Thymus (tissue), 11 donors: ENCODE data around the gene RERE. TPM values are rescaled to one million over a fixed set of nuclear protein-coding genes. Genes with fewer than 3 reads are reported as not detected.

Source experiments
- DNase-seq, 9 donors: peaks; one replicate each; pipeline ENCODE4 v3.0.0-alpha.2; 2013; ENCODE audit warnings: low spot score in 9 of 9, low read depth in 6 of 9, missing footprints in 1 of 9
- H3K27ac ChIP-seq, 2 donors: one replicate each; pipeline ENCODE4 v1.5.1; 2013; ENCODE audit warnings: control low read depth in 1 of 2, low read depth in 1 of 2, low read length in 1 of 2, mild to moderate bottlenecking in 1 of 2, moderate library complexity in 1 of 2
- H3K27me3 ChIP-seq, 2 donors: one replicate each; pipeline ENCODE4 v1.5.1; 2013; ENCODE audit warnings: low read length in 1 of 2; ENCODE audit not compliant: control insufficient read depth in 2 of 2, insufficient read depth in 1 of 2
- H3K36me3 ChIP-seq, 2 donors: one replicate each; pipeline ENCODE4 v1.5.1; 2013; ENCODE audit warnings: low read length in 1 of 2, mild to moderate bottlenecking in 1 of 2, moderate library complexity in 1 of 2; ENCODE audit not compliant: control insufficient read depth in 2 of 2, insufficient read depth in 2 of 2
- H3K4me1 ChIP-seq, 2 donors: one replicate each; pipeline ENCODE4 v1.5.1; 2013; ENCODE audit warnings: low read length in 2 of 2; ENCODE audit not compliant: control insufficient read depth in 2 of 2, insufficient read depth in 2 of 2
- H3K4me3 ChIP-seq, 2 donors: one replicate each; pipeline ENCODE4 v1.5.1; 2013; ENCODE audit warnings: low read length in 2 of 2, control low read depth in 1 of 2, mild to moderate bottlenecking in 1 of 2
- H3K9me3 ChIP-seq, 2 donors: one replicate each; pipeline ENCODE4 v1.5.1; 2013; ENCODE audit warnings: low read length in 1 of 2, mild to moderate bottlenecking in 1 of 2; ENCODE audit not compliant: control insufficient read depth in 2 of 2, insufficient read depth in 1 of 2
- WGBS: extraction: QIAGEN DNeasy Blood & Tissue Kit; methylation state at CpG from one replicate; pipeline ENCODE4 v1.1.7; 2013; 5-methylcytosine and 5-hydroxymethylcytosine counted together
- polyA plus RNA-seq: library from polyadenylated mRNA; stranded (reverse); fragments of 200-250 nt; gene quantifications from one replicate; pipeline ENCODE4 v1.2.3, GENCODE V29; 2013
- total RNA-seq: library from RNA; stranded (reverse); fragments of 120-200 nt; gene quantifications from one replicate; pipeline ENCODE4 v1.2.4, GENCODE V29; 2013
- donor health status: healthy.

RERE gene
- total and polyA plus RNA-seq, 2 donors = 22.9 to 37.7 TPM

DNA sequence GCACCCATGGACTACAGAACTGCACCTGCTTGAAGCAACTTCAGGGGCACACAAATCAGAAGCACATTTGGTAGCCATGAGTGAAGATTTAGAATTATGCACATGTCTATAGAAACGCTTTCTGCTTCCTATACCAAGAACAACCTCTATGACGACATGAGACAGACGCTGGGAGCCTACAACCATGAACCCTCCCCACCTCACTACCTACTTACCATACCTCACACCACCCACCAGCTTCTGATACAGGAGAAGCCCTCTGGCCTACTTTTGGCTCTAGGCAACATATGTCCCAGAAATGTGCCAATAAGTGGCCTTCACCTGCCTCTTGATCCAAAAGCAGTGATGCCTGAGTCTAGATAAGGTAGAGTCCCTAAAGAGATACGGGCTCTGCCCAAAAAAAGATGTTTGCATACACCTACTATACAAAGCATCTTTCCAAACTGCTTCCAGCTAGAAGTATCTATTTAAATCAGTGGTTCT, 441.0 kb downstream of the RERE start:
- no peaks in the 10 kb centered on the region for H3K9me3 ChIP-seq
- H3K36me3 ChIP-seq = peaks cover 7 to 19% of the 10 kb centered on the region in 2 donors
- H3K4me3 ChIP-seq = no peak overlapping the region
- H3K27ac ChIP-seq = no peak overlapping the region
- H3K4me1 ChIP-seq = peaks cover 0 to 43% of the 10 kb centered on the region in 2 donors
- 74% methylated on average over 4 of the region's 4 CpGs for WGBS
- no peak for DNase-seq
- H3K27me3 ChIP-seq = no peaks in the 10 kb centered on the region

DNA sequence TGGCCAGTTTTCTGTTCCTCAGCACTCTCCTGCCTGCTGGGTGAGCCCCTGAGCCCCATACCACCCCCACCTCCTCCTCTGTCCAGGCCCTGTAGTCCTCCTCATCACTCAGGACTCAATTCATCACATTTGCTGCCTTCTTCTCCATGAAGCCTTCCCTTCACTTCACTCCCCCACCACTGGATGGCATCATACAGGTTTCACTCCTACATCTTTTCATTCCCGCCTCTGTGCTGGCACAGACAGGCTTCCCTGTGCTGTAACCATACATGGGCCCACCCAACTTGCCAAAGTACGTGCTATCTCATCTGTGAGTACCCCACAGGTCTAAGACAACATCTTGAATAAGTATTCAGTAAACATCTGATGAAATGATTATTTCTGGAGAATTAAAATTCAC, 442.6 kb downstream of the RERE start:
- DNase-seq = peak in 1 of 9 donors; percentile 31
- 97% methylated on average over 2 of the region's 2 CpGs for WGBS
- Histone ChIP-seq H3K9me3 (no peaks in the 10 kb centered on the region), H3K27ac (no peak overlapping the region), H3K27me3 (no peaks in the 10 kb centered on the region), H3K36me3 (peaks cover 11% of the 10 kb centered on the region in 2 donors), H3K4me3 (no peak overlapping the region), H3K4me1 (peaks cover 0 to 34% of the 10 kb centered on the region in 2 donors)

DNA sequence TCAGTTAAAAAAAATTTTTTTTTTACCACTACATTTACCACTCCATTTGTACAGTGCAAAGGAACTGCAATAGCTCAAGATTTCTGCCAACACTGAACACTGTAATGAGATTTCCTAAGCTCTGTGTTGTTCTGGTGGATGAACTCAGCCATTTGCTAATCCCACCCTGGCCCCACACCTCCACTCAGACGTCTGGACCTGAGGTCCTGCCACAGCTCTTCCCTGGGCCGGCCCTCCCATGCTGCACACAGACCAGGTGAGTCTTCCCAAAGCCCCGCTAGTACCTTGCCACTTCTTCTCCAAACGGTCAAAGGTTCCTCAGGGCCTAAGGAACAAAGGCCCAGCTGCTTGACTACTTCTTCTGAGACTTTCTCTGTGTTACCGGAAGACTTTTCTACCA, 443.1 kb downstream of the RERE start:
- H3K27ac ChIP-seq = no peak overlapping the region
- DNase-seq = no peak
- WGBS = 92% methylated on average over 5 of the region's 5 CpGs

DNA sequence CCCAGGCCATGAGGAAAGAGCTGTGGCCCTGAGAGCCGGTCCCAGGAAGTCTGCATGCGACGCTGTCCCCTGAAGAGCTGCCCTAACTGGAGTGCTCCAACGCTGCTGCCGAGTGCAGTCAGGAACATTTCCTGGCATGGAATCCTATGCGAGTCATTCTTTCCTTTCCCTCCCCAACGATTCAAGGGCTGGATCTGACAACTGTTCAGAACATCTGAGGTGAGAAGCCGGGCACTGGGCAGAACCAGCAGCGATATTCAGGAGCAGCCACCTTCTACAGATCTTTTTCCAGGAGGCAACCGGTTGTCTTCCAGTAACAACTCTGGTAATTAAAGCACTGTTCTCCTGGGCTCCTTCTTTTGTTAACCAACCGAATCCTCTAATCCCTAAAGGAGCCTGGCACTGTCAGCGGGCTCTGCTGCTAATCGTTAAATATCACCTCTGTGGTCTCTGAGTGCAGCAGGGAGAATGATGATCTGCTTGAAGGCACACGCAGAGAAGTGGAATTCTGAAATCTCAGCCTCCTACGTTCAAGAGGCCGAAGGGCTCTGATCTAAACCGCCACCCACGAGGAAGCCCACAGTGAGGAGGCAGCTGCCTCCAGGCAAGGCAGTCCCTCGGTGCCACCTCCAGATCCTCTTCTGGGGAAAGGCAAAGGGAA, 443.7 kb downstream of the RERE start:
- WGBS = 87% methylated on average over 19 of the region's 19 CpGs
- Histone ChIP-seq H3K9me3 (no peaks in the 10 kb centered on the region), H3K4me1 (peaks cover 0 to 23% of the 10 kb centered on the region in 2 donors), H3K27ac (peak overlapping the region in 1 of 2 donors; percentile 38), H3K4me3 (no peak overlapping the region), H3K36me3 (peaks cover 10 to 11% of the 10 kb centered on the region in 2 donors), H3K27me3 (no peaks in the 10 kb centered on the region)
- no peak for DNase-seq

More for the DNA sequence above, 443.1 kb downstream of the RERE start:
- Histone ChIP-seq H3K9me3 (no peaks in the 10 kb centered on the region), H3K4me1 (peaks cover 0 to 29% of the 10 kb centered on the region in 2 donors), H3K4me3 (no peak overlapping the region), H3K36me3 (peaks cover 10 to 11% of the 10 kb centered on the region in 2 donors), H3K27me3 (no peaks in the 10 kb centered on the region)

DNA sequence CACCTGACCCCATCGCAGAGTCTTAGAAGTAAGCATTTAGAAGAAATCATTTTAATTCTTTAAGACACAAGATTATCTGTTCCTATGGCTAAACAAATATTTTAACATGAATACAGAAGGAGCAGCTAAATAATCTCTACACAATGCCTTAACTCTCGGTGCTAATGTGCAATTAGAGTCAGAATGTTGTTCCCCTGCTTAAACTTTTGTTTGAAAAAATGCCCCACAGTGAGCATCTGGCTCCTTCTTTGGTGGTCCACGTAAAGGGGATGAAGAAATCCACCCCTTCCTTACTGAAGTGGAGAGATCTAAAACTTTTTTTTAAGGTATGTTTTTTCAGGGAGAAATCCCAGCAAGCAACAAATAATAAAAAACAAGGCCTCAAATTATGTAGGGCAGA, 444.3 kb downstream of the RERE start:
- H3K9me3 ChIP-seq = no peaks in the 10 kb centered on the region
- H3K27me3 ChIP-seq = no peaks in the 10 kb centered on the region
- DNase-seq = no peak
- H3K27ac ChIP-seq = peak overlapping the region in 1 of 2 donors; percentile 11
- 96% methylated on average over 3 of the region's 3 CpGs for WGBS
- H3K36me3 ChIP-seq = peaks cover 10 to 11% of the 10 kb centered on the region in 2 donors
- H3K4me1 ChIP-seq = peaks cover 0 to 17% of the 10 kb centered on the region in 2 donors
- H3K4me3 ChIP-seq = no peak overlapping the region

DNA sequence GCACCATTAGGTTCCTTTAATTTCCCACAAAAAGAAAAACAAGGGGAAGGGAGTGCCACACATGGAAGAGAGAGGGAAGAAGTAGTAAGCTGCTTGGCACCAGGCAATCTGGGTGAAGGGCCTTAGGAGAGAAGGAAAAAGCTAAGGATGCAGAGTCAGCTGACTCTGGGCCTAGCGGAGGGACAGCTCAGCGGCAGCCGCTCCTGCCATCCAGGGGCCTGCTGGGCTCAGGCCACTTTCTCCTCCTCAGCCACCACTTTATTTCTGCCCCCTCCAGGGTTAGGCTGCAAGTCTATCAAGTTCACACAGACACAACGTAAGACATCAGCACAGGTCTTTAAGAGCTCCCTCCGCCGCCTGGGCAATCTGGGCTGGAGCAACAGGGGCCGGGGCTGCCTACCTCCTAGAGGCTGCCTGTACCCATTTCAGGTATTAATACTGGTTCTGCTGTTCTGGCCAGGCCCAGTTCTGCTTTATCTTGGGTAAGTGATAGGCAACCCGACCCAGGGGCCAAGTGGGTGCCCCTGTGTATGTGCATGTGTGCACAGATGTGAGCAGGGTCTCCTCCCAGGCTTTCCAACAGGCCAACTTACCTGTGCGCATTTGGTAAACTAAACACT, 446.0 kb downstream of the RERE start:
- WGBS = 91% methylated on average over 9 of the region's 9 CpGs
- Histone ChIP-seq H3K36me3 (peaks cover 10 to 11% of the 10 kb centered on the region in 2 donors), H3K9me3 (no peaks in the 10 kb centered on the region), H3K27ac (peak overlapping the region in 1 of 2 donors; percentile 20), H3K4me1 (peaks cover 0 to 23% of the 10 kb centered on the region in 2 donors), H3K27me3 (no peaks in the 10 kb centered on the region), H3K4me3 (no peak overlapping the region)
- no peak for DNase-seq

DNA sequence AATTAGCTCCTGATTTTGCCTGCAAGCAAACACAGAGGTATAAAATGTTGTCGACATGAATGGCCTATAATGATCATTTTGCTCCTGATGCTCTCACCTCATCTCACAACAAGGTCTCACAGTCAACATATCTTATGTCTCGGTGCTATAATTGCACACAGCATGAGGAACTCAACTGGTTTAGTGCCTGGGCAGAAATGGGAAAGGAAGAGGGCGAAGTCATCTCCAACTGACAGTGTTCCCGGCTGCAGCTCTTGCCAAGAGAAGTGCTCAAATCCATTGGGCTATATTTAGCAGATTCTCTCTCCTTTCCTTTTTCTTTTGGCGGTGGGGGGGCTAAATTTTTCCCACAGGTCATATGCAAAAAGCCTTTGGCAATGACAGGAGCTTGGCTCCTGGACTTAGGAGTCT, 446.5 kb downstream of the RERE start:
- Histone ChIP-seq H3K27me3 (no peaks in the 10 kb centered on the region), H3K27ac (no peak overlapping the region), H3K36me3 (peaks cover 16% of the 10 kb centered on the region in 2 donors), H3K4me3 (no peak overlapping the region), H3K9me3 (no peaks in the 10 kb centered on the region), H3K4me1 (peaks cover 0 to 23% of the 10 kb centered on the region in 2 donors)
- 90% methylated on average over 5 of the region's 5 CpGs for WGBS
- no peak for DNase-seq

DNA sequence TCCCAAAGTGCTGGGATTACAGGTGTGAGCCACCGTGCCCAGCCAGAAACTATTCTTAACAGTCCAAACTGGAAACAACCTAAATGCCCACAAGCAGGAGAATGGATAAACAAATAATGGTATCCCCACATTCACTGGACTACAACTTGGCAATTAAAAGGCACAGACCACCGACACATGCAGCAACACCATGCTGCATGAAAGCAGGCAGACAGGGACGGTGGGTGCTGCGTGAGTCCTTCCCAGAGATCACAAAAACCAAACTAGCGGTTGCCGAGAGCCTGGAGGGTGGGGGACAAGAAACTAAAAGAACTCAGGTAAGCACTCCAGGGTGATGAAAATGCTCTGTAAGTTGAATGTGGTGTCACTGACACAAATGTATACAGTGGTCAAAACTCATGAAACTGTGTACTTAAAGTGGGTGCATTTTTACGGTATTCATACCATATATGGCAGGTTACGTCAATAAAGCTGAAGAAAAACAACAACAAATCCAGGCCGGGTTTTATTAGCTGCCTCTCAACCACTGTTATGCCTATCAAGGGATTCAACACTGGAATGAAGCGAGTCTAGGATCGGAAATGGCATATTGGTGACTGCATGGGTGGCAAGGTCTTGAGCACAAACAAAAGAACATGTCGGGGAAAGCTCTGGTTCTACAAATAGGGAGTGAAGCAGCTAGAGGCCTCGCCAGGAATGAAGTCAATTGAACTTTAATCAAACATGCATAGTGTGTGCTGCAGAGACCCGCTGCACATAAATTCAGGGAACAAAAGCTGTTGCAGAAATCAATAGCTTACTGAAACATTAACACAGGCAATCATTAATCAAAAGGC, 447.2 kb downstream of the RERE start:
- 96% methylated on average over 14 of the region's 14 CpGs for WGBS
- Histone ChIP-seq H3K4me3 (no peak overlapping the region), H3K27ac (no peak overlapping the region), H3K9me3 (no peaks in the 10 kb centered on the region), H3K36me3 (peaks cover 22% of the 10 kb centered on the region in 2 donors), H3K27me3 (no peaks in the 10 kb centered on the region), H3K4me1 (peaks cover 0 to 23% of the 10 kb centered on the region in 2 donors)
- DNase-seq = no peak
